Measurements from ENCODE around the gene DPP10.

Gene DPP10

GRCh38 chr2:114464961-114465706 lies 22.7 kb downstream of the DPP10 start:
- Histone ChIP-seq H3K36me3 (ENCODE audit: insufficient read depth, low read length) (no peaks in the 10 kb centered on the region), H3K4me3 (ENCODE audit: low read depth, low read length, poor library complexity, severe bottlenecking) (no peak overlapping the region), H3K9me2 (ENCODE audit: low read depth, low read length) (no peaks in the 10 kb centered on the region), H3K4me1 (ENCODE audit: insufficient read depth, low read length, severe bottlenecking) (no peaks in the 10 kb centered on the region), H3F3A (ENCODE audit: insufficient read depth, low read length) (no peaks in the 10 kb centered on the region), H3K79me2 (ENCODE audit: insufficient read depth, low read length) (no peaks in the 10 kb centered on the region), H3K9ac (ENCODE audit: low read length) (no peak overlapping the region), H3K4me2 (ENCODE audit: low read length) (no peak overlapping the region), H3K27ac (ENCODE audit: low read depth, low read length, poor library complexity, severe bottlenecking) (no peak overlapping the region), H4K20me1 (ENCODE audit: insufficient read depth, low read length) (no peaks in the 10 kb centered on the region), H3K27me3 (ENCODE audit: insufficient read depth, low read length) (no peaks in the 10 kb centered on the region), H3K9me3 (ENCODE audit: low read length) (no peaks in the 10 kb centered on the region), H2AFZ (ENCODE audit: low read length) (no peak overlapping the region)
- TF ChIP-seq, protein P1, sequence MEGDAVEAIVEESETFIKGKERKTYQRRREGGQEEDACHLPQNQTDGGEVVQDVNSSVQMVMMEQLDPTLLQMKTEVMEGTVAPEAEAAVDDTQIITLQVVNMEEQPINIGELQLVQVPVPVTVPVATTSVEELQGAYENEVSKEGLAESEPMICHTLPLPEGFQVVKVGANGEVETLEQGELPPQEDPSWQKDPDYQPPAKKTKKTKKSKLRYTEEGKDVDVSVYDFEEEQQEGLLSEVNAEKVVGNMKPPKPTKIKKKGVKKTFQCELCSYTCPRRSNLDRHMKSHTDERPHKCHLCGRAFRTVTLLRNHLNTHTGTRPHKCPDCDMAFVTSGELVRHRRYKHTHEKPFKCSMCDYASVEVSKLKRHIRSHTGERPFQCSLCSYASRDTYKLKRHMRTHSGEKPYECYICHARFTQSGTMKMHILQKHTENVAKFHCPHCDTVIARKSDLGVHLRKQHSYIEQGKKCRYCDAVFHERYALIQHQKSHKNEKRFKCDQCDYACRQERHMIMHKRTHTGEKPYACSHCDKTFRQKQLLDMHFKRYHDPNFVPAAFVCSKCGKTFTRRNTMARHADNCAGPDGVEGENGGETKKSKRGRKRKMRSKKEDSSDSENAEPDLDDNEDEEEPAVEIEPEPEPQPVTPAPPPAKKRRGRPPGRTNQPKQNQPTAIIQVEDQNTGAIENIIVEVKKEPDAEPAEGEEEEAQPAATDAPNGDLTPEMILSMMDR (IDR thresholded peaks at IDR 0.05; ENCODE audit: low read length), result no peak
- no peak for TF ChIP-seq EZH2 (IDR thresholded peaks at IDR 0.05; ENCODE audit: borderline replicate concordance, low read length)

- TF ChIP-seq, protein P1 (IDR thresholded peaks at IDR 0.05; ENCODE audit: low read length), result no peak
- no peak for TF ChIP-seq EZH2 (IDR thresholded peaks at IDR 0.05; ENCODE audit: borderline replicate concordance, low read length)
- H2AFZ ChIP-seq (ENCODE audit: low read length), result no peak overlapping the region
Observed at GRCh38 chr2:114468343-114468742, 25.9 kb downstream of the DPP10 start.

DNA sequence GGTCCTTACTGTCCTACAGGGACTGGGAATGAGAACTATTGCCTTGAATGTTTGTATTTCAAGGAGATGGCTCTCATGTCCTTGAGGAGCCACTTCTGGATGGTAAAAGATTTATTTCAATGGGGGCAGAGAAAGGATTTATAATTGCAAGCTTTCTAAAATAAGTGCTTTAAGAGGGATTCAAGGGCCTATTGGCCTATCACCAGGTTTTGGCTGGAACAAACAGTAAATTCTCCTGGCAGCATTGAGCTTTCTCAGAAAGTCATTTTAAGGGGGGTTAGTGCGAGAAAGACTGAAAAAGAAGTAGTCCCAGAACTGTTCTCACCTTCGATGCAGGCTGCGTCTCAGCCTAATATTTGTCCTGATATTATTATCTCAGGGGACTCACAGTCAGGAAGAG lies 29.8 kb downstream of the DPP10 start:
- Histone ChIP-seq H3K27me3 (ENCODE audit: insufficient read depth, low read length) (no peaks in the 10 kb centered on the region), H3K9me2 (ENCODE audit: low read depth, low read length) (no peaks in the 10 kb centered on the region), H3F3A (ENCODE audit: insufficient read depth, low read length) (no peaks in the 10 kb centered on the region), H3K4me1 (ENCODE audit: insufficient read depth, low read length, severe bottlenecking) (no peaks in the 10 kb centered on the region), H2AFZ (ENCODE audit: low read length) (no peak overlapping the region), H3K9me3 (ENCODE audit: low read length) (no peaks in the 10 kb centered on the region), H3K9ac (ENCODE audit: low read length) (no peak overlapping the region), H4K20me1 (ENCODE audit: insufficient read depth, low read length) (no peaks in the 10 kb centered on the region), H3K27ac (ENCODE audit: low read depth, low read length, poor library complexity, severe bottlenecking) (no peak overlapping the region), H3K4me3 (ENCODE audit: low read depth, low read length, poor library complexity, severe bottlenecking) (no peak overlapping the region), H3K36me3 (ENCODE audit: insufficient read depth, low read length) (no peaks in the 10 kb centered on the region), H3K79me2 (ENCODE audit: insufficient read depth, low read length) (no peaks in the 10 kb centered on the region), H3K4me2 (ENCODE audit: low read length) (no peak overlapping the region)
- TF ChIP-seq EZH2 (IDR thresholded peaks at IDR 0.05; ENCODE audit: borderline replicate concordance, low read length), result no peak
- TF ChIP-seq, protein P1 (IDR thresholded peaks at IDR 0.05; ENCODE audit: low read length), result no peak

More at GRCh38 chr2:114468343-114468742, 25.9 kb downstream of the DPP10 start:
- H3K79me2 ChIP-seq (ENCODE audit: insufficient read depth, low read length), result no peaks in the 10 kb centered on the region
- no peaks in the 10 kb centered on the region for H3F3A ChIP-seq (ENCODE audit: insufficient read depth, low read length)
- H3K4me1 ChIP-seq (ENCODE audit: insufficient read depth, low read length, severe bottlenecking), result no peaks in the 10 kb centered on the region
- no peaks in the 10 kb centered on the region for H3K9me3 ChIP-seq (ENCODE audit: low read length)
- H3K27me3 ChIP-seq (ENCODE audit: insufficient read depth, low read length), result no peaks in the 10 kb centered on the region
- no peak overlapping the region for H3K4me3 ChIP-seq (ENCODE audit: low read depth, low read length, poor library complexity, severe bottlenecking)
- no peak overlapping the region for H3K9ac ChIP-seq (ENCODE audit: low read length)
- no peak overlapping the region for H3K27ac ChIP-seq (ENCODE audit: low read depth, low read length, poor library complexity, severe bottlenecking)
- no peaks in the 10 kb centered on the region for H3K9me2 ChIP-seq (ENCODE audit: low read depth, low read length)
- H3K4me2 ChIP-seq (ENCODE audit: low read length), result no peak overlapping the region
- no peaks in the 10 kb centered on the region for H3K36me3 ChIP-seq (ENCODE audit: insufficient read depth, low read length)
- no peaks in the 10 kb centered on the region for H4K20me1 ChIP-seq (ENCODE audit: insufficient read depth, low read length)

Measured in OCI-LY1 (cell line).